ENCODE data around the gene SPAG6.
"Not testable (repeated sequence)": the region's sequence is repeated elsewhere in the genome, so short reads cannot be mapped to it uniquely, and the experiment has no call there.

SPAG6 gene

GRCh38 chr10:22372298-22372697, 27.0 kb downstream of the SPAG6 start:
- DNase-seq (ENCODE audit: low read depth in 3 of 3), result no peak

GRCh38 chr10:22372917-22373316, 27.6 kb downstream of the SPAG6 start:
- no peak for DNase-seq (ENCODE audit: low read depth in 3 of 3)

DNA sequence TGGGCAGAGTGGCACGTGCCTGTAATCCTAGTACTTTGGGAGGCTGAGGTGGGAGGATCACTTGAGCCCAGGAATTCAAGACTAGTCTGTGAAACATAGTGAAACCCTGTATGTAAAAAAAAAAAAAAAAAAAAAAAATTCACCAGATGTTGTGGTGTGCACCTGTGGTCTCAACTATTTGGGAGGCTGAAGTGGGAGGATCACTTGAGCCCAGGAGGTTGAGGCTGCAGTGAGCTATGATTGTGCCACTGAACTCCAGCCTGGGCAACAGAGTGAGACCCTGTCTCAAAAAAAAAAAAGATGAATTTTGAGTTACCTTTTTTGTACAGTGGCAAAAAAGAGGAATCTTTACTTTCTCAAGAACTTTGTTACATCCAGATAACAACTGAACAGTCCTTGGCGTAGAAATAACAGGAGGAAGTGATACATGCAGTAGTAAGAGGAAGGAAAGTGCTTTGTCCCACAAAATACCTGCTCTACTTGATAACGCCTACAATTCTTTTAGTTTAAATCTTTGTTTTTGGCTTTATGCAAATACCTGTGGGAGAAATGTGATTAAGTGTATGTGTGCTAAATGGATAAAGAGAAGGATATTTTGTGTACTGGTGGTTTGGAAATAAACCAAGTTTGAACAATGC, 29.3 kb downstream of the SPAG6 start:
- no peak for DNase-seq (ENCODE audit: low read depth in 3 of 3)

GRCh38 chr10:22379059-22379458, 33.8 kb downstream of the SPAG6 start:
- peak; percentile 42 to 47 (median 45) for DNase-seq (ENCODE audit: low read depth in 3 of 3)

GRCh38 chr10:22381262-22381661, 36.0 kb downstream of the SPAG6 start:
- no peak for DNase-seq (ENCODE audit: low read depth in 3 of 3)

DNA sequence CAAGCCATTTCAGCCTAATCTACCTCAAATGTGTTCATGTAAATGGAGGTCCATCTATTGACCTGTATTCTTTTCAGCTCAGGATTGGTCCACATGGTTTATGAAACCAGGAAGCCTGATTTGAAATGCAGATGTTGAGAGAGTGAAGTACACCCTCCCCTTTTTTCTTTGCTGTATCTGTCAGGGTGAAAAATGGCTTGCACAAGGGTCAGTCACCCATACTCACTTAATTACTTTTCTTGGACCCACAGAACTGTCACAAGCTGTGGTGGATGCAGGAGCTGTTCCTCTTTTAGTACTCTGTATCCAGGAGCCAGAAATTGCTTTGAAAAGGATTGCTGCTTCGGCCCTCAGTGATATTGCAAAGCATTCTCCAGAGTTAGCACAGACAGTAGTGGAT, 41.2 kb downstream of the SPAG6 start:
- DNase-seq (ENCODE audit: low read depth in 3 of 3), result no peak

DNA sequence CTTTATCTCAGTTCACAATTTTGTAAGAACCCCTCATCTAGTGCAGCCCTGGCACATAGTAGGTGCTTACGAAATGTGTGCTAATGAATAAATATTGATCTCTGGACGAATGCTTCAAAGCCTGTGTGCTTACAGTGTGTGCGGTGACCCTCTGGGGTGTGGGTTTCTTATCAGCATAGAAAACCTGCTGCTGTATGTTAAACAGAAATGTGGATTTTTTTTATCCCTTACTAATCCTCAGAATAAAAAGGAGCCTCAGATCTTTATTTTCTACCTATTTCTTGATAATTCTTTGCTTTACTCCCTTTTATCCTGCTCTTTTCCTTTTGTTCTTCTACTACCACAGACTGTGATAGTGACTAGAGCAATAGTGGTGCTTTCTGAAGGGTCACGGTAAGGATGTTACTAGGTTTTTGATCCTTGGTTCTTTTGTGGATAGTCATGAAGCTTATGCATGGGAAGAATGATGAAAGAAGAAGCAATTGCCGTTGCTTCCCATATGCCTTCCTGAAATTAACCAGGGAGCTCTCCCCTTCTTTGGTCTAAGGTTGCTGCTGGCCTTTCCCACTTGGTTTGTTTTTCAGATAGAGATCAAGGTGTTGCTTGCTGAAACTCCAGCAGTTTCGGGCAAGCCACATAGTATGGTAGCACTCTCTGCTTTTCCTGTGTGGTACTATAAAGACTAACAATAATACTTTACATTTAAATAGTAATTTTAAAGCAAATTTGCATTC, 44.7 kb downstream of the SPAG6 start:
- DNase-seq (ENCODE audit: low read depth in 3 of 3), result no peak

- DNase-seq (ENCODE audit: low read depth in 3 of 3), result no peak
Measured at GRCh38 chr10:22391600-22391999, 46.3 kb downstream of the SPAG6 start.

DNA sequence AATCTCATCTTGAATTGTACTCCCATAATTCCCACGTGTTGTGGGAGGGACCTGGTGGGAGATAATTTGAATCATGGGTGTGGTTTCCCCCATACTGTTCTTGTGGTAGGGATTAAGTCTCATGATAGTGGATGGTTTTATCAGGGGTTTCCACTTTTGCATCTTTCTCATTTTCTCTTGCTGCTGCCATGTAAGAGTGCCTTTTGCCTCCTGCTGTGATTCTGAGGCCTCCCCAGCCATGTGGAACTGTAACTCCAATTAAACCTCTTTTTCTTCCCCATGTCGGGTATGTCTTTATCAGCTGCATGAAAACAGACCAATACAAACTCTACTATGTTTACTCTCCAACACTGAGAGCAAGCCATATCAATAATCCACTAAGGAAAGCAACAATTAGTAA, 50.9 kb downstream of the SPAG6 start:
- not testable (repeated sequence) for DNase-seq (ENCODE audit: low read depth in 3 of 3)

- not testable (repeated sequence) for DNase-seq (ENCODE audit: low read depth in 3 of 3)
Measured at GRCh38 chr10:22406916-22407315, 61.6 kb downstream of the SPAG6 start.

GRCh38 chr10:22410394-22410793, 65.1 kb downstream of the SPAG6 start:
- DNase-seq (ENCODE audit: low read depth in 3 of 3), result no peak

DNA sequence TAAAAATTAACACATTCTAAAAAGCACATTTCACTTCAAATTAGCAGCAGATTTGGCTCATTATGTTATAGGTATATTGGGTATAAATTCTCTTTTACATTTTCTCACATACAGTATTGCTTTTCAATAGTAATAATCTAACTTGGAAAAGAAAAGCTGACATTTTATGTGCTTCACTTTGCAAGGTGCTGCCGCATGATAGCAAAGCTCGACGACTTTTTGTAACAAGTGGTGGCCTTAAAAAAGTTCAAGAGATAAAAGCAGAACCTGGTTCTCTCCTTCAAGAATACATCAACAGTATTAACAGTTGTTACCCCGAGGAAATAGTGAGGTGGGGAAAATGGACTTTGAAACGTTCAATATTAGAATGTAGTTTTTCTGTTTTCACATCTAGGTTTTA, 65.5 kb downstream of the SPAG6 start:
- DNase-seq (ENCODE audit: low read depth in 3 of 3), result no peak

GRCh38 chr10:22414146-22414545, 68.8 kb downstream of the SPAG6 start:
- no peak for DNase-seq (ENCODE audit: low read depth in 3 of 3)

DNA sequence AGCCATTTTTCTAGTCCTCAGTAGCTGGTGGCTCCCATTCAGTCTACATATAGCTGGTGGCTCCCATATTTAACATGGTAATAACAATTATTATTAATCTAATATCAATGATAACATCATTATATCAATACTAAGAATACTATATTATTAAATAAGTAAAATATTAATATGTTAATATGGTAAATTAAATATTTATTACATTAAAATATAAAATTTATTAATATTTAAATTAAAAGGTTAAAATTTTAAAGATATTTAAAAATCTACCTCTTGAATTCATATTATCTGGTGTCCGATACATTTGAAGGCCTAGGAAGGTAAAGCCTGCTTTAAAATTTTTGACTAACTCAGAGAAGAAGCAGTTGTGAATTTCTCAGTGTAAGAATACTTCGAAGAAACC, 69.8 kb downstream of the SPAG6 start:
- DNase-seq (ENCODE audit: low read depth in 3 of 3), result no peak

GRCh38 chr10:22417736-22418268, 72.5 kb downstream of the SPAG6 start:
- no peak for DNase-seq (ENCODE audit: low read depth in 3 of 3)

DNA sequence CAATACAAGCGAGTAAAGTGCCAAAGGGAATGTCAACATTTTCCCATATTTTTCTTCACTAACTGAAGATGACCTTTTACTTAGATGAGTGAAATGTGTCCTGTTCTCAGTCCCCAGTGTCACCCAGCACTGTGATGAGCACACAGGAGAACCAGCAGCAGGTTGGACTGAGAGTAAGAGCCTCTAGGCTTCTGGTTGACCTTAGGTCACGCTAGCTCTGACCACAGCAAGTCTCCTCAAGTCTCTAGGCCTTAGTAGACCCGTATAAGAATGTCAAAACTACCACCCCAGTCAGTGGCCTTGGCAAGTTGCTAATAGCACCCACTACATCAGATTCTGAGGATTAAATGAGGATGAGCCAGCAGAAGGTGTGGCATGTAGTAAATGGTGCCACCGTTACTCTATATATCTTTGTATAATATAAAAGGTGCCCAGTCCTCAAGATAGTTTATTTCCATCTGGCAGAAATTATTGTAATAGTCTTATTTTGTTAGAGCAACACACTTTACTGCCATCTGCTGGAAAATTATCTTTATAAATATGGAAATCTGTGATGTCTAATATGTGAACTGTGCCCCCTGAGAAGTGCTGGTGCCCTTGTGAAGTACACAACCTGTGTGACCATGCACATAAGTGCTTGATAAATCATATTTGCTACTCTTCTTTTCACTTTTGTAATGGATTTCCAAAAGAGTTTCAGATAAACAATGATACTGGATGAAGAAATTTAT, 75.7 kb downstream of the SPAG6 start:
- DNase-seq (ENCODE audit: low read depth in 3 of 3), result no peak

DNA sequence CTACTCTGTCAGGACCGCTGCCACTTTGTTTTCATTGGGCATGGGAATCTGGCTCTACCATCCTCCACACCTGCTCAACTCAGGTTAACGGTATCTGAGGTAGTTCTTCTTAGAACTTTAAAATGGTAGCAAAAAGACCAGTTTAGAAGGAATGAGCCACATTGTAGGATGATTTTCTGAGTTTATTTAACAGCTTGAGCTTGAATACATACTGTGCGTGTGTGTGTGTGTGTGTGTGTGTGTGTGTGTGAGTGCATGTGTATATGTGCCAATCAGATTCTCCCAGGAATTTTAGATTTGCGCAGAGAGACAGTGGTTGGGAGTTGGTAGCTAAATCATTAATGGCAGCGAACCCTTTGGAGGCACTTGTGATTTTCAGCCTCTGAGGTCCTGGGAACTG, 81.4 kb downstream of the SPAG6 start:
- no peak for DNase-seq (ENCODE audit: low read depth in 3 of 3)

DNA sequence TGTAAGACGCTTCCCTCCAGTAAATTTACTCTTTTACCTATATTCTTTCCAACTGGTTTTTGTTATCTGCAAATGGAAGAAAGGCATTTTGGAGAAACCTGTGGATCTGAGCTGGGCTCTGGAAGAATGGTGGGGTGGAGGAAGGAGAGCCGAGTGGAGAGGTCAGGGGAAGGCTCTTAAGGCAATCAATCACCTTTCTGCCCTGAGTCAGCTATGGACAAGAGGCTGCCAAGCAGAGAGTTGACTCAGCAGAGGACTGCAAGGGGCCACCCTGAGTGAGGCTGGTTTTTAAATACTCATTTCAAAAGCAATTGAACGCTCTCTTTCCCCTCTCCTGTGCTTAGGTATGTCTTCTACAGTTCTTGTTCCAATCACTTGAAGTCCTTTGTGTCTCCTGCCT, 81.8 kb downstream of the SPAG6 start:
- no peak for DNase-seq (ENCODE audit: low read depth in 3 of 3)

DNA sequence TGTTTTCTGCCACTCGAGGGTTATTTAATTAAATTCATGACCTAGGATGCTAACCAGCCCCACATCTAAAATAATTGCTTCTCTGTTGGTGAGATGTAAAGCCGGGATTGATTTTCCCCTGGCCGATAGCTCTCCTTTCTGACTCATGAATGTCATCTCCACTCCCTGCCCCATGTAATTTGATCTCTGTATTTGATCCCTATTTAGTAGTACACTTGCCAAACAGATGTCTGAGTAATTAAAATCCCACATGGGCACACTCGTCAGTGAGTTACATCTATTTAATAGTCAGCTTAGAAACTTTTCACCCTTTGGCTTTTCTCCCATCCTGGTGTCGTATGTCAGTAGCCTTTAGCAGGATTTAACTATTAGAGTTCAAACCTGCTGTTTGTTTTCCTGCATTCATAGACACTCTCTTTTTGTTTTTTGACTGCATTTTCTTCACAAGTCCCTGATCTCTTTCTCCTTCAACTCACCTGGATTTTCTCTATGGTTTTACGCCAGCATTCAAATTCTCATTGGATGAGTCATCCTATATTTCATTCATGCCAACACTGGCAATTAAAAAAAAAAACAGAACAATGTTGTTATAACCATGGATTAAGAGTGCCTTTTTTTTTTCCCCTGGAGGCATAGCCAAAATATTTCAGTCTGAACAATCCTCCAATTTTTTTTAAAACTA, 82.7 kb downstream of the SPAG6 start:
- no peak for DNase-seq (ENCODE audit: low read depth in 3 of 3)

- DNase-seq (ENCODE audit: low read depth in 3 of 3), result no peak
Measured at GRCh38 chr10:22429146-22429545, 83.8 kb downstream of the SPAG6 start.

DNA sequence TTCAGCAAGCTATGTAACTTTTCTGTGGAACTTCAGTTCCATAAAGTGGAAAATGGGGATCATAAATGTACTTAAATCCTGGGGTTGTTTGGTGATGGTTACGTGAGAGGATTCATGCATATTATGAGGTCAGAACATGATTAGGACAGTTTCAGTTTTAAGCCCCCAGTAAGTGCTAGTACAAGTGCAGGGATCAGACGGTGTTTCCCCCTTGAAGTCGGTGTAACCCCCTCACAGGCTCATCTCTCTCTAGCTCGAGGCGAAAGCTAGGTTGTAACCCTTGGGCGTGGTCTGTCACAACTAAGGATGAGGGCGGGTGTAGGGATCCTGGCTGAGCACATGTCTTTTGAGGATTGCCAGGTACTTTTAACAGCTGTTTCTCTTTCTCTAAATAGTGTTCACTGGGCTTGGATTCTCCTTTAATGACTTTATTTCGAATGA, 84.7 kb downstream of the SPAG6 start:
- no peak for DNase-seq (ENCODE audit: low read depth in 3 of 3)

- DNase-seq (ENCODE audit: low read depth in 3 of 3), result no peak
Measured at GRCh38 chr10:22433875-22434274, 88.6 kb downstream of the SPAG6 start.

Data from stimulated activated CD4-positive, alpha-beta T cell treated with anti-CD3 and anti-CD28 coated beads, TNF-alpha, amount 100 ng/mL, for 24 hours (primary cell).